CD14-positive monocyte (primary cell): Measurements from ENCODE around the gene SETBP1. TPM values are rescaled to one million over a fixed set of nuclear protein-coding genes. Genes with fewer than 3 reads are reported as not detected.

Source experiments
- DNase-seq, 3 donors: peaks; one replicate each; pipeline ENCODE4 v3.0.0-alpha.2; 2011 to 2022
- H2AFZ ChIP-seq: 2 replicates; pipeline ENCODE4 v1.6.0; 2012; ENCODE audit warnings: mild to moderate bottlenecking, low read depth, low read length, inconsistent platforms; ENCODE audit not compliant: insufficient read depth, poor library complexity, severe bottlenecking
- H3K27ac ChIP-seq, 2 donors: 1 replicate in 1 of 2; 2 replicates in 1 of 2; pipeline ENCODE4 v1.5.1; 2012 to 2013; ENCODE audit warnings: low read length in 2 of 2, control low read depth in 1 of 2, inconsistent platforms in 1 of 2, low read depth in 1 of 2, mild to moderate bottlenecking in 1 of 2
- H3K27me3 ChIP-seq, 2 donors: one replicate each; pipeline versions ENCODE4 v1.6.0 to v1.6.1; 2011 to 2013; ENCODE audit warnings: low read length in 2 of 2; ENCODE audit not compliant: control insufficient read depth in 2 of 2, insufficient read depth in 2 of 2
- H3K36me3 ChIP-seq, 2 donors: replicated peaks in 1 of 2; 1 replicate in 1 of 2; 2 replicates in 1 of 2; pipeline versions ENCODE4 v1.5.1 to v1.6.1; 2012 to 2013; ENCODE audit warnings: low read length in 2 of 2, control low read depth in 1 of 2, inconsistent platforms in 1 of 2, mild to moderate bottlenecking in 1 of 2; ENCODE audit not compliant: insufficient read depth in 2 of 2, control insufficient read depth in 1 of 2
- H3K4me1 ChIP-seq, 2 donors: 1 replicate in 1 of 2; 2 replicates in 1 of 2; pipeline versions ENCODE4 v1.5.1 to v1.6.1; 2012 to 2013; ENCODE audit warnings: low read length in 2 of 2, control low read depth in 1 of 2, inconsistent platforms in 1 of 2, mild to moderate bottlenecking in 1 of 2, moderate library complexity in 1 of 2; ENCODE audit not compliant: insufficient read depth in 2 of 2, control insufficient read depth in 1 of 2
- H3K4me2 ChIP-seq: replicated peaks from 2 replicates; pipeline ENCODE3; 2012; ENCODE audit warnings: low read length, moderate library complexity, mild to moderate bottlenecking; ENCODE audit not compliant: poor library complexity, severe bottlenecking; ENCODE audit errors: extremely low read depth
- H3K4me3 ChIP-seq, 3 experiments: fragments of 200-600 bp in 1 of 3; sonication (generic) in 1 of 3; replicated peaks in 1 of 3; 1 replicate in 2 of 3; 2 replicates in 1 of 3; pipeline ENCODE4 v1.5.1; 2011 to 2013; ENCODE audit warnings: low read length in 3 of 3, mild to moderate bottlenecking in 3 of 3, control low read depth in 2 of 3, low read depth in 2 of 3, inconsistent platforms in 1 of 3, moderate library complexity in 1 of 3
- H3K79me2 ChIP-seq: 2 replicates; pipeline ENCODE4 v1.6.0; 2012; ENCODE audit warnings: mild to moderate bottlenecking, control low read depth, inconsistent platforms, low read length, moderate library complexity; ENCODE audit not compliant: insufficient read depth
- H3K9ac ChIP-seq: 2 replicates; pipeline ENCODE4 v1.6.0; 2017; ENCODE audit warnings: low read length, mild to moderate bottlenecking; ENCODE audit not compliant: insufficient read depth, poor library complexity, severe bottlenecking
- H3K9me3 ChIP-seq, 2 donors: replicated peaks in 1 of 2; 1 replicate in 1 of 2; 2 replicates in 1 of 2; pipeline versions ENCODE4 v1.5.1 to v1.6.1; 2012 to 2013; ENCODE audit warnings: low read length in 2 of 2, control low read depth in 1 of 2; ENCODE audit not compliant: control insufficient read depth in 1 of 2, insufficient read depth in 1 of 2
- H4K20me1 ChIP-seq: 2 replicates; pipeline ENCODE4 v1.6.0; 2012; ENCODE audit warnings: mild to moderate bottlenecking, low read length, control low read depth, moderate library complexity; ENCODE audit not compliant: insufficient read depth
- H3K27ac Mint-ChIP-seq, 7 donors: one replicate each; pipeline ENCODE4 v1.8.0; 2020; ENCODE audit warnings: mild to moderate bottlenecking in 7 of 7, mixed read lengths in 7 of 7, moderate library complexity in 6 of 7, inconsistent platforms in 2 of 7
- H3K27me3 Mint-ChIP-seq, 3 donors: one replicate each; pipeline ENCODE4 v1.8.0; 2021 to 2022; ENCODE audit warnings: low read depth in 3 of 3, mild to moderate bottlenecking in 3 of 3, mixed read lengths in 3 of 3, moderate library complexity in 3 of 3, inconsistent platforms in 1 of 3
- H3K36me3 Mint-ChIP-seq, 2 donors: one replicate each; pipeline ENCODE4 v1.8.0; 2020; ENCODE audit warnings: mixed read lengths in 2 of 2, inconsistent platforms in 1 of 2, mild to moderate bottlenecking in 1 of 2
- H3K4me1 Mint-ChIP-seq: one replicate; pipeline ENCODE4 v1.8.0; 2020; ENCODE audit warnings: mild to moderate bottlenecking, mixed read lengths
- H3K4me3 Mint-ChIP-seq, 2 donors: one replicate each; pipeline ENCODE4 v1.8.0; 2020; ENCODE audit warnings: mild to moderate bottlenecking in 2 of 2, mixed read lengths in 2 of 2, moderate library complexity in 1 of 2
- H3K9me3 Mint-ChIP-seq, 7 donors: one replicate each; pipeline ENCODE4 v1.8.0; 2020 to 2022; ENCODE audit warnings: mixed read lengths in 7 of 7, mild to moderate bottlenecking in 6 of 7, moderate library complexity in 6 of 7, inconsistent platforms in 2 of 7
- CTCF ChIP-seq: fragments of 200-600 bp; IDR thresholded peaks from one replicate; pipeline ENCODE4 v1.8.0; 2022; ENCODE audit warnings: antibody characterized with exemption, mild to moderate bottlenecking
- WGBS: methylation state at CpG from one replicate; pipeline ENCODE4 v1.1.5; 2013; ENCODE audit warnings: missing lambda C conversion rate; ENCODE audit not compliant: insufficient coverage; 5-methylcytosine and 5-hydroxymethylcytosine counted together
- intact Hi-C, 2 donors: fragments of 100-400 bp; cut with micrococcal nuclease; formaldehyde crosslinking; loops; one replicate each; pipeline versions ENCODE4 v1.15.0 to v1.15.1; 2023
- polyA plus RNA-seq, 3 donors: library from polyadenylated mRNA; depleted of rRNA in 1 of 3; unstranded in 2 of 3; stranded (reverse) in 1 of 3; fragments of 300-500 nt in 2 of 3; fragments of >200 nt in 1 of 3; fragmentation: Illumina TruSeq in 2 of 3; gene quantifications; 1 replicate in 2 of 3; 2 replicates in 1 of 3; pipeline ENCODE4 v1.2.3, GENCODE V29; 2012 to 2021

The SETBP1 gene
- polyA plus RNA-seq, 3 donors = 0.01 to 1.2 TPM; not detected in 1

DNA sequence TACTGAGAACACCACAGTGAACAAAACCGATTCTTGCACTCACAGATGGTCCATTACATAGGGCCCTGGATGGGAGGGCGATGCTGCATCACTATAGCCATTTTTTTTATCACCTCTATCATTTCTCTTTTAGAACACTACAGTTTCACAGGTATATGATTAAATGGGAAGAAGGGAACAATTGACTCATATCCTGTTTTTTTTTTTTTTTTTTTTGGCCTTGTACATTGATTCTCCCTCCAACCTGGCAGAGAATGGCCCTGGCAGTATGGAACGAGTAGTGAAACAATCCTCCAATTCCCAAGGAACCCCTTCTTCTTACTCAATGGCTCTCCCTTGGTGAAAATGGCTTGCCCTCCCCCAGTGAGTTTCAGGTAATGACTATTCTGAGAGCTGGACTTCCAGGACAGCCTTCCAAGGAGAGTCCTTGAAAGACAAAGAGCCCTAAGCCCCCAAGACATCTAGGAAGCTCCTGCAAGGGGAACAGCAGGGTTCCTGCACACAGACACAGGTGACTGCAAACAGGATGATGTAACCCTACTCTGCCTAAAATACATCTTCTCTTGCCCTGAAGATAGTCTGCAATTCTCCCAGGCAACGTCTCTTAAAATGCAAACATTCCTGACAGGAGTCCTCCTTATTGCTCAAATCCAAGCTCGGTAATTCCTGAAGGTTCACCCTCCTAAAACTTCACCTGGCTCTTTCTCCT is 405.4 kb downstream of the SETBP1 start:
- Histone ChIP-seq H4K20me1 (no peaks in the 10 kb centered on the region), H3K9ac (no peak overlapping the region), H3K27ac (no peak overlapping the region), H3K79me2 (no peaks in the 10 kb centered on the region), H3K9me3 (peaks cover 15 to 19% of the 10 kb centered on the region in 2 donors), H3K4me3 (no peak overlapping the region), H3K4me2 (no peak overlapping the region), H3K27me3 (no peaks in the 10 kb centered on the region), H3K4me1 (peaks cover 15 to 18% of the 10 kb centered on the region in 2 donors), H2AFZ (no peak overlapping the region), H3K36me3 (no peaks in the 10 kb centered on the region)
- WGBS = 93% methylated on average over 3 of the region's 5 CpGs
- TF ChIP-seq CTCF = no peak
- H3K27me3 Mint-ChIP-seq = no peaks in the 10 kb centered on the region
- no peak overlapping the region for H3K4me3 Mint-ChIP-seq
- peaks cover 27% of the 10 kb centered on the region for H3K4me1 Mint-ChIP-seq
- DNase-seq = no peak
- intact Hi-C loops = no loop called here
- peaks cover 0 to 1% of the 10 kb centered on the region in 2 donors for H3K36me3 Mint-ChIP-seq
- H3K27ac Mint-ChIP-seq = peak overlapping the region in 1 of 7 donors; percentile 27
- H3K9me3 Mint-ChIP-seq = peaks cover 8 to 20% (median 17%) of the 10 kb centered on the region in 7 donors

GRCh38 chr18:45086777-45087176 is 406.1 kb downstream of the SETBP1 start:
- H3K4me3 ChIP-seq = no peak overlapping the region
- no peaks in the 10 kb centered on the region for H3K36me3 ChIP-seq
- no CpG with 5 or more reads among the region's 3 CpGs for WGBS
- H3K4me3 Mint-ChIP-seq = no peak overlapping the region
- H2AFZ ChIP-seq = no peak overlapping the region
- peaks cover 0 to 2% of the 10 kb centered on the region in 2 donors for H3K36me3 Mint-ChIP-seq
- H3K27me3 Mint-ChIP-seq = no peaks in the 10 kb centered on the region
- H3K9me3 Mint-ChIP-seq = peaks cover 3 to 16% (median 13%) of the 10 kb centered on the region in 7 donors
- H3K4me1 Mint-ChIP-seq = peaks cover 29% of the 10 kb centered on the region
- DNase-seq = no peak
- H3K27ac Mint-ChIP-seq = no peak overlapping the region
- intact Hi-C loops = no loop called here
- H3K79me2 ChIP-seq = no peaks in the 10 kb centered on the region
- peaks cover 15 to 18% of the 10 kb centered on the region in 2 donors for H3K4me1 ChIP-seq
- H3K27ac ChIP-seq = no peak overlapping the region
- no peak for TF ChIP-seq CTCF
- no peak overlapping the region for H3K9ac ChIP-seq
- no peaks in the 10 kb centered on the region for H3K27me3 ChIP-seq
- H4K20me1 ChIP-seq = no peaks in the 10 kb centered on the region
- peaks cover 10 to 13% of the 10 kb centered on the region in 2 donors for H3K9me3 ChIP-seq
- H3K4me2 ChIP-seq = no peak overlapping the region
